ENCODE measurements around the gene IQCH.

Gene IQCH

DNA sequence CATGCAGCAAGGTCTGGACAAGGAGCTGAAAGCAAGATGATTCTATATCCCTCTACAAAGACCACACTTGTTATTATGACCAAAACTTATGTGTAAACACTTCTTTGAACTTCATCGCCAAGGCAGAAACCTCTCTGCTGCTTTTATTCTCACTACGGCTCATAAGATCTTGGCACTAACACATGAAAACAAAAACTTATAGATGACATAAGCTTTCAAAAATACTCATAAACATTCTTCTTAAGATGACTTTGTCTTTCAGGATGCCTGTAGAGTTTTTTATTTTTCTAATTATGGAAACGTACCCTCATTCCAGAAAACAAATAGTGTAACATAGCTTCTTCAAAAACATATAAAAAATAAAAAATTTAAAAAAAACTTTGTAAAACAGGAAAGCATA lies 253.8 kb downstream of the IQCH start:
- DNase-seq = no peak

DNA sequence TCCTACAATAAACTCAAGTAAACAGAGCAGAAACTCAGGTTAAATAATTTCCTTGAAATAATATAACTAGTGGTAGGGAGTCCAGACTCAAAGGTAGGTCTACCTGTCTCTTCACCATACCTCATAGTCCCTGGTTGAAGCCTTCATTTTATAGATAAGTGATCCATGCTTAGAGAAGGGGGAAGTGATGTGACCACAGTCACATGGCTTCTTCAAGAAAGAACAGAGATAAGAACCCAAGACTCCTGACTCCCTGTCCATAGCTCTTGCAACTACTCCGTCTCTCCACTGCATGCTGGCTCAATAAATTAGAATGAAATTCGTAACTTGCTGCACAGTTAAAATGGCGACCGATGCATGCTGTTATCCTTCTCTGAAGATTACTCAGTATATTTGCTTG lies 255.3 kb downstream of the IQCH start:
- no peak for DNase-seq

DNA sequence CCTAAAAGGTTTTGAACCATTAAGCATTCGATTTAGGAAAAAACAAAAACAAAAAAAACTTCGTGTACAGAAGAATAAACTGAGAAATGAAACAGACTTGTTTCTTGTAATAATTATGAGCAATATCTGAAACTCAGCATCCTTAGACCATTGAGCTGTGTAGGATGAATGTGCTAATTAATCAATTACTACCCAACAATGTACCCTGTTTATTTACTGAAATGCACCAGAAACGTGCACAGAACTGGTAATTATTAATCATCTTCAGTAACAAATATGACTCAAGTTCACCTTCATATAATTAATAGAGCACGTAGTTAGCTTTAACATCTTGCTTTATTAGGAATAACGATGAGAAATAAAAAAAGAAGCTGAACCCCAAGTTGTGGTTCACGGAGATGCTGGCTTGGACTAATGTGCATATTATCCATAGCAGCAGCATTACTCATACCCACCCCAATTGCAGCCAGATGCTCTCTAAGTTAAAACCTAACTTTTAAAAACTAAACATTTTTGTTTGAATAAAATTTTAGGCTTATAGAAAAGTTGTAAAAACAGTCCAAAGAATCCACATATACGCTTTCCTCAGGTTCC lies 256.1 kb downstream of the IQCH start:
- DNase-seq = no peak

GRCh38 chr15:67511606-67512005 lies 257.0 kb downstream of the IQCH start:
- no peak for DNase-seq

DNA sequence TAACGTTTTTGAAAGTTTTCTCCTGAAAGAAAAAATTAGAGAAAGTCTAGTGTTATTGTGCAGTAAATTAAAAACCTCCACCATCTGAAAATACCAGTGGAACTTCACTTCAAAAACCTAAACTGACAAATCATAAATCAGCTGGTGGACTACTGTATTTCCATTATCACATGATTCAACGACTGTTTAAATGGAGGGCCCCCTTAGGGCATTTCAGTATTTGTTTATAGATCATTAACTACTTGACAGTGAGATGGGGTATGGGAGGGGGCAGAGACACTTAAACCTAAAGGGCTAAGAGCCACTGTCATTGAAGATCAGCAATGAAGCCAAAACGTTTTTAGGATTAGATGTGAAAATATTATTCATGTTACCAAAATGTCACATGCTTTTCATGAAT lies 257.6 kb downstream of the IQCH start:
- no peak for DNase-seq

- DNase-seq = no peak
Observed at GRCh38 chr15:67512933-67513714, 258.5 kb downstream of the IQCH start.

GRCh38 chr15:67515090-67515489 lies 260.5 kb downstream of the IQCH start:
- DNase-seq = no peak

GRCh38 chr15:67515557-67515956 lies 261.0 kb downstream of the IQCH start:
- DNase-seq = no peak

- DNase-seq = no peak
Observed at GRCh38 chr15:67520321-67521028, 265.9 kb downstream of the IQCH start.

DNA sequence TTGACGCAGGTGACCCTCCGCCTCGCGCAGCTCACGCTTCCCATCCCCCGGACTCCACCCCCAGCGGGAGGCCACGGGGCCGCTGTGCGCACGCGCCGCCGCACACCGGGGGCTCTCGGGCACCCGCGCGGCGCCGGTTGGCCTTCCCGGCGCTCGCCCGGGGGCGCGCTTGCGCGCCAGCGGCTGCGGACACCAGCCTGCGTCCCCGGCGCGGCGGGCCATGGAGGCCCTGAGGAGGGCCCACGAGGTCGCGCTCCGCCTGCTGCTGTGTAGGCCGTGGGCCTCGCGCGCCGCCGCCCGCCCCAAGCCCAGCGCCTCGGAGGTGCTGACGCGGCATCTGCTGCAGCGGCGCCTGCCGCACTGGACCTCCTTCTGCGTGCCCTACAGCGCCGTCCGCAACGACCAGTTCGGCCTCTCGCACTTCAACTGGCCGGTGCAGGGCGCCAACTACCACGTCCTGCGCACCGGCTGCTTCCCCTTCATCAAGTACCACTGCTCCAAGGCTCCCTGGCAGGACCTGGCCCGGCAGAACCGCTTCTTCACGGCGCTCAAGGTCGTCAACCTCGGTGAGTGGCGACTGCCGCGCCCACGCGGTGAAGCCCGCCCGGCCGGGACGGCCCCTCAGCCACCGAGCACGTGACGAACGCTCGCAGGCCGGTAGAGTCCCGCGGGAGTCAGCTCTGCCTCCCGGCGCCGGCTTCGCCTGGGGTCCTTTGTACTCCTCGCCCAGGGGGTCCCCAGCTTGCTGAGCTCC lies 266.6 kb downstream of the IQCH start, which contains the start of gene C15orf61:
C15orf61 (plus strand) TSS at position 103 of the 754 bp plus-strand sequence; CDS start at position 221, 118 bp downstream.
- peak; percentile 85 for DNase-seq

DNA sequence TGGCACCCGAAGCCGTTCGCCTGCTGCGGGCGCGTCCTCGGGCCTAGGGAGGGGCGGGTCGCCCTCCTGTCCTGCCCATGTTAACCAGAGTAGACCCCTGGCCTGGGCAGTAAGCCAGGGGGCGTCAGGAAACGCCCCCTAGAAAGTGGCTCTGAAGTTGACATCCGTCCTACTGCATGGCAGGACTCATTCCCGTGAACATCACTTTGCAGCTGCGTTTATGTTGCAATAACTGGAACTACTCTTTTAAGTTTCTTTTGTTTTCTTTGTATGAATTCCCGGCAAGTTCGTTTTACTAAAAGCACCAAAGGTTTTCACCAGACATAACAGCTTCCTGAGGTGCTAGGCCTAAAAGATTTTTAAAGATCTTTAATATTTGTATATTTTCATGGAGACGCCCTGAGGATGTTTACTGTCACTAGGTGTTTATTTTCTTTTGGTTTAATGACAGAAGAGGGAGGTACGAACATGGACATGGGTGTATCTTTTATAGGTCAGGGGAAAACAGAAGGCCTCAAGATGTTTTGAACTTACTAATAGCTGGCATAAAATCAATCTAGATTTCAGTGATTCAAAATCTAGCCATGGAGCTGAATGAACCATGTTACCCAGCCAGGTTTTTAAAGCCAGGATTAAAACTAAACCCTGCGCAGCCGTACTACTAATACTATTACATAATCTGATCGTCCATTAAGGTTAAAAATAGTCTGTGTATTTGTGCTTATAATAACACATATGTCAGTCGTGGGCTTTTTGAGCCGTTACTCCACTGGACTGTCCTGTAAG lies 267.4 kb downstream of the IQCH start:
- no peak for DNase-seq

DNA sequence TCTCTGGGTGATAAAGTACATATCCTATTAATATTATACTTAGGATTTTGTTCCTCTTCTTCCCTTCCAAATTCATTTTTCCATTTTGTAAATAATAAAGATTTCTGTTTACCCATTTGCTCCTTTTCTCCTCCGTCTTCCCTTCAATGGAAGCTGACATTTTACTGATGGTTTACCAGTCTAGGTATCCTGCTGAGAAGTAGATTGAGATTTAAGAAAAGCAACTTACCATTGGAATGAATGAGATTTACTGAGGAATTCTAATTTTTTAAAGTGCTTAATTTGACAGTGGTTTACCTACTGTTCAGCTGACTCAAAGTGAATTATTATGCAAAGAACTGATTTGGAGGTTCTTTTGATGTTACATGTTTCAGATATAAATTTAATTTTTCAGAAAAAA lies 268.7 kb downstream of the IQCH start:
- no peak for DNase-seq

- DNase-seq = no peak
Observed at GRCh38 chr15:67524235-67524634, 269.6 kb downstream of the IQCH start.

GRCh38 chr15:67528513-67528912 lies 273.9 kb downstream of the IQCH start:
- no peak for DNase-seq

- no peak for DNase-seq
Observed at GRCh38 chr15:67531379-67531914, 276.9 kb downstream of the IQCH start.

DNA sequence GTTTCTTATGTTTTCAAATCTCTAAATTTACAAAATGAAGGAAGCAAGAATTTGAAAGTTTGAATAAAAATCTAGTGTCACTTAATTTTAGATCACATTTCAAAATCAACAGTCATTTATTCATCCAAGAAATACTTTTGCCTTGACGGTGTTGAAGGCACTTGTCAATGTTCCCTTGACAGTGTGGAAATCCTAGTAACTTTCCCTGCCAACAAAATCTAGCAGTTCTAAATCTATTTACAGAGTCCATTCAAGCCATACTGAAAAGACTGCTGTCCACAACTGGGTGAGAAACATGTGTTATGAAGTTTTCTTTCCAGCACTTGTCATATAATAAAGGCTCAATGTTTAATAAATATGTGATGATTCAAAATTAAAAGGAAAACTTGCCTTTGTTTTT lies 279.3 kb downstream of the IQCH start:
- DNase-seq = no peak

GRCh38 chr15:67534360-67534759 lies 279.8 kb downstream of the IQCH start:
- no peak for DNase-seq

- no peak for DNase-seq
Observed at GRCh38 chr15:67537771-67538170, 283.2 kb downstream of the IQCH start.

GRCh38 chr15:67542420-67543347 lies 288.1 kb downstream of the IQCH start, which contains the start of gene MAP2K5:
Gene MAP2K5, plus strand, starts transcription at chr15:67542703. Its CDS starts 633 bp downstream, at chr15:67543336.
- DNase-seq = peak; percentile 37

DNA sequence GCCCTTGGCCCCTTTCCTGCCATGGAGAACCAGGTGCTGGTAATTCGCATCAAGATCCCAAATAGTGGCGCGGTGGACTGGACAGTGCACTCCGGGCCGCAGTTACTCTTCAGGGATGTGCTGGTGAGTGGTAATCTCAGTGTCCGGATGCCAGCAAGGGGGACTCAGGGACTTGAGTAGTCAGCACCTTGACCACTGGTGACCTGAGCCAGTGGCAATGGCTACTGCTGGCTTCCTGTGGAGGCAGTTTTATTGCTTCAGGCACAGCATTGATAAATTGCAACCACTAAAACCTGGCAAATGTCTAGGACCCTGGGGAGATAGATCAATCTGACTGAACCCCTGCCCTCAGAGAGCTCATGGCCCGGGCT lies 288.7 kb downstream of the IQCH start:
- DNase-seq = no peak

GRCh38 chr15:67544475-67544874 lies 289.9 kb downstream of the IQCH start:
- DNase-seq = no peak

Measured in NCI-H510A (cell line).